Measurements from ENCODE around the gene PRDX6. TPM values are rescaled to one million over a fixed set of nuclear protein-coding genes. Genes with fewer than 3 reads are reported as not detected.

PRDX6 gene
- total RNA-seq, 1 experiment from 2014 or later: 533 TPM

DNA sequence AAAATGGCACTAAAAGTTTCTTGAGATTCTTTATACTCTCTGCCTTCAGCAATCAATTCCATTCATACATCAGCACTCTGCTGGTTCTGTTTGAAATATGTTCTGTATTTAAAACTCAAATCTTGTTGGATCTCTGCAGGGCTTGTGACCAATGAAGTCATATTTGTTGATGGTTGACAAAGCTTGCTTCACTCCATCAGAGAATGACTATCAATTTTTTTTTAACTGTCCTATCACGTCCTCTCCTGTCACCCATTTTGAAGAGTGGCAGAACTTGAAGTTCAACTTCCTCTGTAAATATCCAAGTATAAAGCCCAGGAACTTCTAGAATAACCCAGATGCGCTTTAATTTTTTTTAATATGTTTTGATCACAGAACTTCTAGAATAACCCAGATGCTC, 10.9 kb downstream of the PRDX6 start:
- Histone ChIP-seq H3K56ac (ENCODE audit: insufficient read length, low read depth, low read length) (no peak overlapping the region), H3K23me2 (ENCODE audit: insufficient read length, low read depth, low read length, poor library complexity, severe bottlenecking) (no peaks in the 10 kb centered on the region), H3T11ph (ENCODE audit: low read length) (no peak overlapping the region), H3K23ac (ENCODE audit: insufficient read length, low read depth, low read length) (no peak overlapping the region), H3K4me2 (ENCODE audit: insufficient read depth, insufficient read length, low read length) (no peak overlapping the region), H3K9ac (ENCODE audit: extremely low read depth, insufficient read length, low read length) (no peak overlapping the region), H4K8ac (replicated peaks; ENCODE audit: insufficient read length, low read depth, low read length) (no peak overlapping the region), H4K20me1 (ENCODE audit: control insufficient read depth, insufficient read depth, insufficient read length) (no peaks in the 10 kb centered on the region), H3K4me1 (ENCODE audit: insufficient read depth, low read length) (no peaks in the 10 kb centered on the region), H3K79me1 (ENCODE audit: insufficient read depth, low read depth, low read length, poor library complexity, severe bottlenecking) (no peaks in the 10 kb centered on the region), H2BK15ac (ENCODE audit: low read depth, low read length) (no peak overlapping the region), H2BK20ac (ENCODE audit: low read depth, low read length, poor library complexity, severe bottlenecking) (no peak overlapping the region), H3K14ac (ENCODE audit: insufficient read depth, low read length) (no peak overlapping the region), H3K9me3 (ENCODE audit: control insufficient read depth, low read depth, low read length) (peaks cover 7% of the 10 kb centered on the region), H4K91ac (ENCODE audit: insufficient read length, low read depth, low read length) (no peak overlapping the region), H4K5ac (ENCODE audit: insufficient read length, low read depth, low read length) (no peak overlapping the region), H2BK5ac (ENCODE audit: insufficient read length, low read length) (no peak overlapping the region), H2BK12ac (ENCODE audit: insufficient read length, low read depth, low read length) (no peak overlapping the region), H2AFZ (ENCODE audit: low read length) (no peak overlapping the region), H2AK5ac (ENCODE audit: insufficient read length, low read length) (no peak overlapping the region), H3K79me2 (ENCODE audit: insufficient read depth, low read length) (no peaks in the 10 kb centered on the region), H2BK120ac (ENCODE audit: low read depth, low read length, poor library complexity, severe bottlenecking) (no peak overlapping the region), H3K18ac (ENCODE audit: insufficient read length, low read depth, low read length) (no peak overlapping the region), H3K27me3 (ENCODE audit: insufficient read depth, low read length) (no peaks in the 10 kb centered on the region), H3K4ac (ENCODE audit: low read depth, low read length) (no peak overlapping the region), H3K27ac (ENCODE audit: insufficient read length, low read depth, low read length) (no peak overlapping the region)
- Mint-ChIP-seq H3K27ac (no peak overlapping the region), H3K36me3 (ENCODE audit: insufficient read depth in 1 of 3, low read depth in 3 of 3) (peaks cover 59 to 86% (median 75%) of the 10 kb centered on the region in 3 experiments), H3K4me3 (no peak overlapping the region), H3K4me1 (peaks cover 22 to 25% of the 10 kb centered on the region in 2 experiments), H3K27me3 (ENCODE audit: low read depth) (no peaks in the 10 kb centered on the region), H3K9me3 (peaks cover 3 to 4% of the 10 kb centered on the region in 2 experiments)
- TF ChIP-seq, protein P1, sequence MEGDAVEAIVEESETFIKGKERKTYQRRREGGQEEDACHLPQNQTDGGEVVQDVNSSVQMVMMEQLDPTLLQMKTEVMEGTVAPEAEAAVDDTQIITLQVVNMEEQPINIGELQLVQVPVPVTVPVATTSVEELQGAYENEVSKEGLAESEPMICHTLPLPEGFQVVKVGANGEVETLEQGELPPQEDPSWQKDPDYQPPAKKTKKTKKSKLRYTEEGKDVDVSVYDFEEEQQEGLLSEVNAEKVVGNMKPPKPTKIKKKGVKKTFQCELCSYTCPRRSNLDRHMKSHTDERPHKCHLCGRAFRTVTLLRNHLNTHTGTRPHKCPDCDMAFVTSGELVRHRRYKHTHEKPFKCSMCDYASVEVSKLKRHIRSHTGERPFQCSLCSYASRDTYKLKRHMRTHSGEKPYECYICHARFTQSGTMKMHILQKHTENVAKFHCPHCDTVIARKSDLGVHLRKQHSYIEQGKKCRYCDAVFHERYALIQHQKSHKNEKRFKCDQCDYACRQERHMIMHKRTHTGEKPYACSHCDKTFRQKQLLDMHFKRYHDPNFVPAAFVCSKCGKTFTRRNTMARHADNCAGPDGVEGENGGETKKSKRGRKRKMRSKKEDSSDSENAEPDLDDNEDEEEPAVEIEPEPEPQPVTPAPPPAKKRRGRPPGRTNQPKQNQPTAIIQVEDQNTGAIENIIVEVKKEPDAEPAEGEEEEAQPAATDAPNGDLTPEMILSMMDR (conservative IDR thresholded peaks at IDR 0.05): no peak
- DNase-seq: no peak
- WGBS (ENCODE audit: extremely low coverage, insufficient read length, low lambda C conversion rate): no CpG with 5 or more reads among the region's 2 CpGs
